ENCODE data around the gene CLDN3. TPM values are rescaled to one million over a fixed set of nuclear protein-coding genes. Genes with fewer than 3 reads are reported as not detected.

Gene CLDN3
- total RNA-seq, 4 donors from 2014 or later, result 1.3 TPM; not detected in 3

GRCh38 chr7:73749931-73750776, 19.9 kb downstream of the CLDN3 start:
- no peak for DNase-seq
- Histone ChIP-seq H3K27ac (no peak overlapping the region), H3K36me3 (no peaks in the 10 kb centered on the region), H3K4me3 (no peak overlapping the region), H3K27me3 (no peaks in the 10 kb centered on the region), H3K4me1 (peaks cover 0 to 15% (median 0%) of the 10 kb centered on the region in 3 donors), H3K9me3 (no peaks in the 10 kb centered on the region)
- WGBS, 2 donors, result 77 to 85% methylated on average over 12 to 15 of the region's 16 CpGs
- intact Hi-C loops (cut with DNase I), result no loop called here
- no peak for TF ChIP-seq CTCF (IDR thresholded peaks at IDR 0.05)

GRCh38 chr7:73746378-73746777, 23.7 kb downstream of the CLDN3 start:
- no peak for TF ChIP-seq CTCF (IDR thresholded peaks at IDR 0.05)
- no peak for TF ChIP-seq POLR2A (IDR thresholded peaks at IDR 0.05)
- H3K4me3 ChIP-seq, result no peak overlapping the region
- no peaks in the 10 kb centered on the region for H3K36me3 ChIP-seq
- WGBS, 2 donors, result 24 to 31% methylated on average over 4 of the region's 4 CpGs
- H3K9me3 ChIP-seq, result no peaks in the 10 kb centered on the region
- H3K4me1 ChIP-seq, result peaks cover 11 to 49% (median 23%) of the 10 kb centered on the region in 3 donors
- H3K27ac ChIP-seq, result peak overlapping the region in 2 of 4 donors; percentile 15 to 73
- H3K27me3 ChIP-seq, result no peaks in the 10 kb centered on the region
- no peak for DNase-seq
- intact Hi-C loops (cut with DNase I), result no loop called here

- no peak for DNase-seq
- Histone ChIP-seq H3K9me3 (no peaks in the 10 kb centered on the region), H3K36me3 (no peaks in the 10 kb centered on the region), H3K4me1 (peaks cover 11 to 70% (median 23%) of the 10 kb centered on the region in 3 donors), H3K4me3 (peak overlapping the region; percentile 13 to 23 (median 15)), H3K27me3 (no peaks in the 10 kb centered on the region), H3K27ac (peak overlapping the region; percentile 77 to 94 (median 88))
- WGBS, 2 donors, result 22 to 28% methylated on average over 12 to 18 of the region's 35 CpGs
- TF ChIP-seq POLR2A (IDR thresholded peaks at IDR 0.05) (peak in 1 of 4 donors; percentile 29), CTCF (IDR thresholded peaks at IDR 0.05) (no peak)
- intact Hi-C loops (cut with DNase I), result no loop called here
These were observed 27.1 kb downstream of the CLDN3 start for GRCh38 chr7:73742753-73743641.

- intact Hi-C loops (cut with DNase I), result no loop called here
- 59 to 62% methylated on average over 3 to 5 of the region's 7 CpGs for WGBS, 2 donors
- TF ChIP-seq POLR2A (IDR thresholded peaks at IDR 0.05) (no peak), CTCF (IDR thresholded peaks at IDR 0.05) (peak in 1 of 6 experiments; percentile 14)
- Histone ChIP-seq H3K9me3 (no peaks in the 10 kb centered on the region), H3K27ac (peak overlapping the region; percentile 77 to 94 (median 88)), H3K4me1 (peaks cover 18 to 76% (median 23%) of the 10 kb centered on the region in 3 donors), H3K36me3 (peaks cover 0 to 3% (median 0%) of the 10 kb centered on the region in 3 donors), H3K4me3 (peak overlapping the region in 3 of 4 donors; percentile 13 to 23 (median 15)), H3K27me3 (no peaks in the 10 kb centered on the region)
- DNase-seq, result no peak
These were observed 27.7 kb downstream of the CLDN3 start for GRCh38 chr7:73742338-73742752.
